Jurkat, Clone E6-1 (cell line): ENCODE measurements around the gene STX8.
A peak's percentile ranks its signal among the peaks of the same experiment; 100 is the strongest.
"Not testable (repeated sequence)": the region's sequence is repeated elsewhere in the genome, so short reads cannot be mapped to it uniquely, and the experiment has no call there.

ENCODE experiments used
- DNase-seq: peaks from one replicate; pipeline ENCODE4 v3.0.0-alpha.2; 2011; ENCODE audit warnings: low read depth, low spot score
- H3K4me3 ChIP-seq: 2 replicates; pipeline ENCODE4 v1.5.1; 2011; ENCODE audit warnings: mild to moderate bottlenecking, low read length, control low read depth, moderate library complexity

Gene STX8

DNA sequence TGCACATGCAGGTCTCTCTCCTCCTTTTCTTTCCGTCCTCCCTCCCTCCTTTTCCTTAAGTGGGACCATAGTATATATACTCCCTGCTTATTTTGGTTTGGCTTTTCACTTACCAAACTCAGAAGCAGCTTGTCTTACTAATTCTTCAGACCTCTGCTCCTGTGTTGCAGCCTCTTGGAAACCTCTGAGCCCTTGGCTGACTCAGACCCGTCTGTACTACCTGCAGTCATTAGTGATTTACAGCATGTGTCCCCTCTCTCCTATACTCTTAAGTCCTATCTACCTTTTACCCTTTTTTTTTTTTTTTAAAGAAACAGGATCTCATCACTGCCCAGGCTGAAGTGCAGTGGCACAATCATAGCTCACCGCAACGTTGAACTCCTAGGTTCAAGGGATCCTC lies 207.0 kb downstream of the STX8 start:
- H3K4me3 ChIP-seq: no peak overlapping the region
- no peak for DNase-seq

DNA sequence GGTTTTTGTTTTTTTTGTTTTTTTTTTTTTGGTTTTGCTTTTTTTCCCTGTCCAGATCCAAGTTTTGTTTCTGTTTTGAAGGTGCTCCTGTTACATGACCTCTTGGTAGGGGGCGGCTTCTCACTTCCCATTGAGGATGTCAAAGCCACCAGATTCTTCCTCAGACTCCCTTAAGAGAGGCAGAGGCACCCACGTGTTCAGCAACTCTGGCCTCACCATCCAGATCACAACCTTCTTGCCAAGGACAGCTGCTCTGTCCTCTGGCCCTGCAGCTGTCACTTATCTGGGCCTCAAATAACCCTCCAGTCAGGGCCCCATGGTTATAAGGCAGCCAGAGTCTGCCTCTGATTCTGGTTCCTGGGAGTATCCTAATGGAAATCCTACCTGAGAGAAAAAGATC lies 208.5 kb downstream of the STX8 start:
- no peak overlapping the region for H3K4me3 ChIP-seq
- no peak for DNase-seq

DNA sequence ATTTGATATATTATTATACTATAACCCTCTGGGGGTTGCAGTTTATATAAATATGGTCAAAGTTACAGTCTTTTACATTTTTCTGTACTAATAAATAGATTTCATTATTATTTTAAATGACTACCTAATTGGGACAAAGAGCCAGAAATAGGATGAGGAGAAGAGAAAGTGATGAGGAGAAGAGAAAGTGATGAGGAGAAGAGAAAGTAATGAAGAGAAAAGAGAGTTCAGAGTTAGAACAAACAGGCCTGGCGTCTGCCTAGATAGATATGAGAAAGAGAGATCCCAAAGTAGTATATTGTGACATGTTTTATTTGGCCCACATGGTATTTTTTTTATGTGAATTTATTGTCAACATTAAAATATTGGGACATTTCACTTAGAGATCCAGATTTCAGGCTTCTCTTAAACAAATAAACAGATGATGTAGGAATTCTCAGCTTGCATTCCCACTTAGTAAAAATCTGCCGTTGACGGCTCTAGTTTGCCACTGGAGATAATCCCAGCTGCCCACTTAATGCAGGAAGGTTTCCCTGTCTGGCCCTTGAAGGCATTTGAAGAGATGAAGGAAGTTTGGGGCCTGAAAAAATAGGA lies 210.7 kb downstream of the STX8 start:
- H3K4me3 ChIP-seq: no peak overlapping the region

DNA sequence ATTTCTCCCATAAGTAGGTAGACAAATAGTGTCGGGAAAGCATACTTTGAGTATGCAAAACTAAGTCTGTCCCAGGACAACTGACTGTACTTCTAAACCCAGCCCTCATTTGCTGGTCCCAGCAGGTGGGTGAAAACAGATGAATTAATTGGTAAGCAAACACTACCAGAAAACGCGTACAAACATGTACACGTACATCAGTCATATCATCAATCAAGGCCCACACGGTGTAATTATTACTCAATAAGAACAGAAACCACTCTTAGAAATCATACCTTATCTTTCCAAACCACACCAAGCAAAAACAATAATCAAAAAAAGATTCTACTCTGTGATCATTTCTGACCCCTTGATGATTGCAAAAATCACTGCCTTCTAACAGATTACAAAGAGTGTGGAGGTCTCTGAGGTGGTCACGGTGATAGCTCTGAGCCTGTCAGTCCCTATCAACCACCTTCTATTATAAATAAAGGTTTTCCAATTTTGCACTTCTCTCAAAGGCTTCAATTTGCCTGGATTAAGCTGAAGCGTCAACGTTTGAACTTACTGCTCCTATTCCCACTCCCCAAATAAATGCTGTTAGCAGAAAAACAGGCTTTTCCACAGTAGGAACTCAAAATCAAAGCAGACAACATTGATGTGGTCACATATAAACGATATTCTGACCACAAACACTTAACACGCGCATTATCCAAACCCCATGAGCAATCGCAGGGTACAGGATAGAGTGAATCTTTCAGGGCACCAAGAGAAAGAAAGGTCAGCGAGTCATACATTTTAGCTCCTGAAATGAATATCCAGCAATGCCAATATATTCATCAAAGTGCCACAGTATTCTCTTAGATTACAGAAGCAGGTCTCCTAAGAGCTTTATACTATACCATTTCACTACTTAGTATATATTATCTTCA lies 211.9 kb downstream of the STX8 start:
- peak; percentile 4 for DNase-seq
- no peak overlapping the region for H3K4me3 ChIP-seq

More for the DNA sequence above, 210.7 kb downstream of the STX8 start:
- DNase-seq: no peak

DNA sequence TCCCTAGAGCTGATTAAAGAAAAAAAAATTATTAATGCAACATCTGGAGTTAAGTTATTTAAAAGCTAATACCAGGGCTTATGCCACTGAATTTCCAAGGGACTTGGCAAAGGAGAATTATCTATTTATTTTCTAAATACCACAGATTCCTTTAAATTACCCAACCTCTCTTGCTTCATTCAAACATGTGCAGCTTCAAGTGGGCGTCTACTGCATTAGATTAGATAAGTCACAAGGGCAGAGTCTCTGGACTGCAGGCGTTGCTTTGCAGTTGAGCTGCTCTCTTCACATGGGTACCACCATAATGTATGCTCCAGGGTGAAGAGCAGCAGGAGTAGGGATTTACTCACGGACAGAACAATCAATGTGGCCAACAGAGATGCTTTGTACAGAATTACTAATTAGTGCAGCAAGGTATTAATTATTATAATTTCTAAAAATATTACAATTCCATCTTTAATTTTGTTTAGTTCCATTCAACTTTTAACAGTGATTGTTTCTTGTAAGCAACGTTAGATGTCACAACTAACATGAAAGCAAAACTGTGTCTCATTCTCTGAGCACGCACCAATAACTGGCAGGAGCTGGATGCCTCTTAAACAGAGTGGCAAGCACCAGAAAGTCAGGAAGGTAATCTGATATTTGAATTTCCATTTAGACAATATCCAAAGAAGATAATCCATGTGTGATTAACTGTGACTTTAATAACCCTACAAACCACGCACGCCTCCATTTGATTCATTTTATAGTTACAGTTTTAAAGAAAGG lies 214.2 kb downstream of the STX8 start:
- no peak for DNase-seq
- H3K4me3 ChIP-seq: no peak overlapping the region

DNA sequence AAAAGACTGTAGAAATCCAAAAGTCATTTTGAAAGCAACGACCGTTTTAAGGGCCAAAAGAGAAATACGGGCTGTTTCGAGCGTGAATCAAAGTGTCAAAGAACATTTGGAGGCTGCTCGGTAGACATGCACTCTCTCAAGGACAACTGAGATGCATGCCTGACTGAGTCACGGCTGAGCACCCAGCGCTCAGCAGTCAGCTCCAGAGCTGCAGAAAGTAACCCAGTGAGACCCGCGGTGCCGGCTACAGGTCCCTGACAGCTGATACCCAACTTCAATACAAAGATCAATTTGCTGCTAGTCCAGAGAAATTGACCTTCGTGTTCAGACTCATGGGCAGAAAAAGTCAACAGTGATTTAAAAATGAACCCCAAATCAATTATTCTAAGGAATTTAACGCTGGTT lies 214.9 kb downstream of the STX8 start:
- no peak for DNase-seq
- H3K4me3 ChIP-seq: no peak overlapping the region

DNA sequence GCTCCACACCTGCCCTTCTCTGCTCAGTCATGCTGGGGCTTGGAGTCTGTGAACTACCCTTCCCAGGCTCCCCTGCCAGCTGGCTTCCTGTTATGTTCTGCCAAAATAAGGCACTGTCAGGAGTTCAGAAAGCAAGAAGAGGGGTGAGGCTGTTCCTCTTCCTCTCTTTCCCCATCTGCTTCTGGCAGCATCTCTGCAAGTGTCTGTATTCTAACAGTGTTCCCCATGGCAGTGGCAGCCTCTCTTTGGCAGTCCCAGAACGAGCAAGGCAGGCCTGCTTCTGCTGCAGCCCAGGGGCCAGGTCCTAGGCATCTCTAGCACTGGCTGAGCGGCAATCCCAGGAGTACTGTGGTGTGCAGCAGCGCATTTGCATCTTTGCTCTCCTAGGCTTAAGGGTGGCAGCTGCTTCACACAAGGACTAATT lies 219.1 kb downstream of the STX8 start:
- H3K4me3 ChIP-seq: no peak overlapping the region
- no peak for DNase-seq

DNA sequence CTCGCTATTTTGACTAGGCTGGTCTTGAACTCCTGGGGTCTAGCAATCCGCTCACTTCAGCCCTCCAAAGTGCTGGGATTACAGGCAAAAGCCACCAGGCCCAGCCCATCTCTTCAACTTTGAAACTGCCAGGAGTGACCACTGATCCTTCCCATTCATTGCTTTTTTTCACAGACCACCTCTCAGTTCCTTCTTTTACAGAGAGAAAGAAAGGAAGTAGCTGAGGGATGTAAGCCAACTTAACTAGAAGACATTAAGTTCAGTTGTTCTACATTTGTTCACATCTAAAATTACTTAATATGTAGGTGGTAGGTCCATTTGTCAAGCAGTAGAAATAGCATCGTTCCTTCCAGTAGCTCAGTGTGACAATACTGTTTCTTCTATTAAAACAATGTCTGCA lies 219.8 kb downstream of the STX8 start:
- no peak for DNase-seq
- no peak overlapping the region for H3K4me3 ChIP-seq

DNA sequence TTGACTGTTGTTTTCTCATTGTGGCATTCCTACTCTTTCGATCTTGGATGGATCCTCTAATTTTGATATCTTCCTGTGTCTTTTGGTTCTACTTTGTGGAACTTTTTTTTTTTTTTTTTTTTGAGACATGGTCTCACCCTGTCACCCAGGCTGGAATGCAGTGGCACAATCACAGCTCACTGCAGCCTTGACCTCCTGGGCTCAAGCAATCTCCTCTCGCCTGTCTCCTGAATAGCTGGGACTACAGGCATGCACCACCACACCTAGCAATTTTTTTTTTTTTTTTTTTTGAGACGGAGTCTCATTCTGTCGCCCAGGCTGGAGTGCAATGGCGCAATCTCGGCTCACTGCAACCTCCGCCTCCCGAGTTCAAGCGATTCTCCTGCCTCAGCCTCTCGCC lies 220.4 kb downstream of the STX8 start:
- not testable (repeated sequence) for H3K4me3 ChIP-seq, DNase-seq

DNA sequence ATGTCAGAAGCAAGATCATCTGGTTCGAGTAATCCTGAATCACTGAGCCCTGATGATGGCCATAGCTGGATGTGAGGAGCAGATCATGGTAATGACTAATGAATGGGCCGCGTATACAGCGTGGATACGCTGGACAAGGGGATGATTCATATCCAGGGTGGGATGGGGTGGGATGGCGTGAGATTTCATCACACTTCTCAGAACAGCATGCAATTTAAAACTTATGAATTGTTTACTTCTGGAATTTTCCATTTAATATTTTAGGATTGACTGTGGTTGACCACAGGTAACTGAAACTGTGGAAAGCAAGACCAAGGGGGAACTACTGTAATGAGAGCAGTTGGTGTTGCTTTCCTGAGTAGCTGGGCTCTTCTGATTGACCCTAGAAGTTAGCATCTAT lies 225.5 kb downstream of the STX8 start:
- no peak overlapping the region for H3K4me3 ChIP-seq
- no peak for DNase-seq

DNA sequence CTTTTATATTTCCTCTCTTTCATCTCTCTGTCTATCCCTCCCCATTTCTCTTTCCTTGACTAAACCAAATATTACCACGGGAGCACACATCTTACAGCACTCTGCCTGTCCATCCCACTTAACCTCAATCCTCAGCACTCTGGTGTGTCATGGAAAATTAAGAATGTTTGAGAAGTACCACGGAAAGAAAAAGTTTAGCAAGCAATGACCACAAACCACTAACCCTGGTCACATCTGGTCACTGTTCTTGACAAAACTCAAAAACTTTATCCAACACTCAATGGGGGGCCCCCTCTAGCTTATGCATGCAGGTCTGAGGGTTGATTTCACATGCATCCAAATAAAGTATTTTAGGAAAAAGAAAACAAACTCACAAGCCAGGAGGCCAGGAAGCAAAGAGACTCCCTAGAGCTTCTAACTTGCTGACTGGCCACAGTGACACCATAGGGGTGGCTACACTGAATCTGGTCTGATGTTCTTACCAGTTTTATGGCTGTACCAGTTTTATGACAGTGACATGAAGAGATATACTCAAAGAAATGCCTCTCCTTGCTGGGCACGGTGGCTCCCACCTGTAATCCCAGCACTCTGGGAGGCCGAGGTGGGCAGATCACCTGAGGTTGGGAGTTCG lies 229.2 kb downstream of the STX8 start:
- no peak overlapping the region for H3K4me3 ChIP-seq
- no peak for DNase-seq

DNA sequence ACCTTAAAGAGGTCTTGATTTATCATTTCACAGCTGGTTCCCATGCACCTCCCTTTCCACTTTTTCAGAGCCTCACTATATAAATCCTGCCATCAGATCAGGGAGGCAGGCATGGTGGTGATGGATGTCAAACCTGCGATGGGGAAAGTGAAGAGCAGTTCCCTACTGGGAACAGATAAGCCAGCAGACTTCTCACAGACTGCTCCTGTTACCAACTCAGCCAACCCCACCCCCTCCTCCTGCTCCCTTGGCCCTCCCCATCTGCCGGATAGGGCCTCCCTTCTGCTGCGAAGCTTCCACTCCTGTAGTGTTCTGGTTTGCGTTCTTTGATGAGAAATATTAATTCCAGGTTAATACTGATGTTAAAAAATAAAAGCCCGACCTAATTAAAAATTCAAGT lies 232.1 kb downstream of the STX8 start:
- DNase-seq: no peak

DNA sequence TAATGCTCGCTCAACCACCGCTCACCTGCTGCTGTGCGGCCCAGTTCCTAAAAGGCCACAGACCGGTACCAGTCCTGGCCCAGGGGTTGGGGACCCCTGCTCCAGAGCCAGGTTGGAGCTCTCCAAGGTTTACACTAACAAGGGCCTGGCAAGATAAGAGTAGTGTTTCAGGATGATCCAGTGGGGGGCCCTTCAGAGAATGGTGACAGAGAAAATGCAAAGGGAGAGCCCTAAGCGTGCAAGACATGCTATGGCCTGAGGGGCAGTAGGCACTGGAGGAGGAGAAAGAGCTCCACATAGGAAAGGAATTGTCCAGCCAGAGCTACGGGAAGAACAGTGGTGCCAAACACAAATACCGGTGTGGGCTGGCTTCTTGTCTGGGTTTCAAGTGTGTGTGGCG lies 233.4 kb downstream of the STX8 start:
- H3K4me3 ChIP-seq: no peak overlapping the region
- no peak for DNase-seq

More for the DNA sequence above, 232.1 kb downstream of the STX8 start:
- no peak overlapping the region for H3K4me3 ChIP-seq

DNA sequence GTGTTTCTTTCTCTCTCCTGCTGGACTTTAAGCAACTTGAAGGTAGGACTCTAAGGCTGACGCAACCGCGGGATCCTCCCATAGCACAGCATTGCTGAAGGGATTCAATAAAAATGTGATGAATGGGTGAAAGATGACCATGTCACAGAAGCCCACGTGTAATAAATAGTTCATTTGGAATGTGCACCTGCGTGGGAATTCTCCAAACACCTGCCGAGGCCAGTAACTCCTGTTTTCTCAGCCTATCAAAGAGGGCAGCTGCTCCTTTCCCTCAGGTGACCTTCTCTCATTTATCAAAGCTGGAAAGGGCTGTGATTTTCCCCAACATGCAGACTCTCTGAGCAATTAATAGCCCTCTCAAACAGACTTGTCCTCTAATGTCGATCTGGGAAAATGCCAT lies 235.7 kb downstream of the STX8 start:
- H3K4me3 ChIP-seq: no peak overlapping the region
- no peak for DNase-seq

DNA sequence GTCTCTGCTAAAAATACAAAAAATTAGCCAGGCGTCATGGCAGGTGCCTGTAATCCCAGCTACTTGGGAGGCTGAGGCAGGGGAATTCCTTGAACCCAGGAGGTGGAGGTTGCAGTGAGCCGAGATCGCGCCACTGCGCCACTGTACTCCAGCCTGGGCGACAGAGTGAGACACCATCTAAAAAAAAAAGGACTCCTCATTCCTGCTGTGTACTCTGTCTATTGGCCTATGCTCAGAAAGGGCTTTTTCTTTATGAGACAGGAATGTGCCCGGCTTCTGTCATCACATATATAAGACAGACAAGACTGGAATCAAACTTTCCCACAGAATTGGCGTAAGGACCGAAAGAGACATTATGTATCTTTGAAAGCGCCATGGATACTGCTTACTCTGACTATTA lies 236.1 kb downstream of the STX8 start:
- not testable (repeated sequence) for DNase-seq, H3K4me3 ChIP-seq

DNA sequence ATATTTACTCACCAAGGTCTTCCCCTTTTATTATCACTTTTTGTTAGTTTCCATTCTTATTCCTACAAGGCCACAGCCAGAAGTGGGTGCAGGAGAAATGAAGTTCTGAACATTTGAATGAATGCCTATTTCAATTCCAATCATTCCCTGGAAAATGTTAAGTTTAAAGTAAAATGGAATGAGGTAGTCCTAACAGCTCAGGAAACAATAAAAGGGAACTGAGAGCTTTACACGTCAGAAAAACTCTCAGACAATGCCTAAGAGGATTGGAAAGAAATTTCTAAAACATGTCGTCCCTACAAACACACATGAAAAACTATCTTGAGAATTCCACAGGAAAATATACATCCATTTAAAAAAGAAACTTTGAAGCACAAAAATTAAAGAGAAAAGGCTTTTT lies 238.8 kb downstream of the STX8 start:
- H3K4me3 ChIP-seq: no peak overlapping the region
- DNase-seq: no peak

DNA sequence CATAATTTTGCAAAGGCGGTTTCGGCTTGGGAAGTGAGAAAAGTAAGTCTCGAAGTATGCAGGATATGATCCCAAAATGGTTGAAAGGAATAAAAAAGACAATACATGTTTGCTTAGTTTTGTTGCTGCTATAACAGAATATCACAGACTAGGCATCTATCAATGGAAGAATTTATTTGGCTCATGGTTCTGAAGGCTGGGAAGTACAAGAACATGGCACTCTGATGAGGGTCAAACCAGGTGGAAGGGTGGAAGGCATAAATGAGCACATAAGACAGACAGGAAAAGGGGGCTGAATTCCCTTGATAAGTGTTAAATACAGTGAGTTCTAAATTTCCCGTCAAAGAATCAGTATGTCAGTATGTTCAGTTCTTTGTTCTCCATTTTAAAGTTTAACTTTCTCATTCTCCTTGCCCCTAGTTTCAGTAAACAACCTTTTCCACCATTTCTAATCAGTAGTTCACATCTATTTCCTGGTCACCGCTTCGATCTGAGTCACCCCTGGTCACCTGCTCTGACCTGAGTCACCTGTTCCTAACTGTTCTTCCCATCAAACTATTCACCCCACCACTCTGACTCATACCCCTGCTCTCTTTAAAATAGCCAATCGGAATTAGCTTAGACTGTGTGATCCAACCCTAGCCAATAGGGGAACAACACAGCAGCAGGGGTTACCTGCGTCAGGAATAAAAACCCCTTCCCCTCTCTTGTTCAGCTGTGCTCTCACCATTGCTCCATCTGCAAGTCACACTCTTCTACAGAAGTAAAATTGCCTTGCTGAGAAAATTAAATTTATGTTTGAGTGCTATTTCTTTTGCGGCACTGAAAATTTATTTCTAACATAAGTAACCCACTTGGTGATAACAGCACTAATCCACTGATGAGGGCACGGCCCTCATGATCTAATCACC lies 240.8 kb downstream of the STX8 start:
- no peak for DNase-seq
- H3K4me3 ChIP-seq: no peak overlapping the region

DNA sequence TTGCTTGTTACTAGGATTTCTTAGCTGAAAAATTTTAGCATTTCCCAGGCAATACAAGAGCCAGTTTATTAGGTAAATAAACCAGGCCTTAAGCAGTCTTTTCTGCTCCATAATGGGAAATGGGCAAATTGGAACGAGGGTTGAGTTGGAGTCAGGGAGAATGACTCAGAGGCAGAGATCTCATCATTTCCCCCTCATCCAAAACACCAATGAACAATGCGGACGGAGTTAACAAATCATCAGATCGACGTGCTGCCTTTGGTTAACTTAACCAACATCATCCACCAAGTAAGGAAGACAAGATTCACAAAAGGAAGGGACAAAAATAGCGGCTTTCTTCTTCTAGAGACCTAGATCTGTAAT lies 243.5 kb downstream of the STX8 start:
- no peak overlapping the region for H3K4me3 ChIP-seq
- no peak for DNase-seq
